ENCODE results near the gene PAPPA2. TPM values are rescaled to one million over a fixed set of nuclear protein-coding genes. Genes with fewer than 3 reads are reported as not detected.

Gene PAPPA2
- total and polyA plus RNA-seq, 5 donors from 2014 or later, result 0.06 to 0.12 TPM; not detected in 3

DNA sequence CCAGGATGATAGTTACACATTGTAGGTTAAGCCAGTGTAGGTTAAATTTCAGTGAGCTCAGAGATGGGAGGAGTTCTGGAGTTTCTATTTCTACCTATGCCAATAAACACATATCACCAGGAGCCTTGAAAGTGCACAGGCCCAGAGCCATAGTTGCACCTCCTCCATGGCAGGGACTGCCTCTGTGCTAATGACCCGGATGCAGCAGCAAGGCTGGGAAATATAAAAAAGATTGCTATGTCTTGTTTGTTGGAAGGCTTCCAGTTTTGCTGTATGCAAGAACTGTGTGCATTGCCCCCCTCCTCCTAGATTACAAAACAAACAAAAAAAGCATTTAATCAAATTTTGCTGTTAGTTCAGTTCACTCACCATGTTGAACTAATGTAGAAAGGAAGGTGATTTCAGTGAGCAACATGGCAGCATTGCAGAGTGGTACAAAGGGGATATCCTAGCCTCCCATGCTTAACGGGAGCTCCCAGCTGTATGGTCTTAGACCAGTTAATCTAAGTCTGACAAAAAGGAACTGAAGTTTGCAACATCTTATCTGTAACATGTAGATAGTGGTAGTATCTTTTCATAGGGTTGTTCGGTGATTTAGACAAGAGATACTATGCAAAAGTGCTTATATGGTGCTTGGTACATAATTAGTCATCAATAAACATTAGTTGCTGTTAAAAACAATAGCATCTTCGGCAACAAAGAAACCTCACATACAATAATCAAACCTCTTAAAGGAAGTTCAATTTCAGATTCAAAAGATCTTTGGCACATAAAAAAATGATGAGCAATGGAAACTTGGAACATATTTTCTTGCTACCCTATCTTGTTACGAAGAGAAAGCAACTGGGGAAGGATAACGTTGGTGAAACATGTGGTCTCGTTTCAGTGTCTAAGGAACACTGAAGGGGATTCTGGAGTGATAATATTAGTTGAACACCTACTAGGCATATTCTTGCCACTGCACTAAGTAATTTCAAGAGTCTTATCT, 392.1 kb downstream of the PAPPA2 start:
- H3K27me3 ChIP-seq (ENCODE audit: control insufficient read depth, insufficient read depth, low read length), result no peaks in the 10 kb centered on the region
- Mint-ChIP-seq H3K36me3 (no peaks in the 10 kb centered on the region), H3K27me3 (no peaks in the 10 kb centered on the region), H3K27ac (no peak overlapping the region), H3K4me3 (peak overlapping the region in 1 of 4 donors; percentile 49), H3K4me1 (no peaks in the 10 kb centered on the region), H3K9me3 (peaks cover 0 to 2% (median 0%) of the 10 kb centered on the region in 7 donors)
- no peaks in the 10 kb centered on the region for H3K36me3 ChIP-seq (ENCODE audit: control insufficient read depth, insufficient read depth, low read length)
- no peak overlapping the region for H3K27ac ChIP-seq (ENCODE audit: insufficient read depth, low read length, poor library complexity, severe bottlenecking)
- no peak for ATAC-seq (ENCODE audit: low read depth in 2 of 2)
- H3K4me3 ChIP-seq (ENCODE audit: low read depth, low read length), result no peak overlapping the region
- no peaks in the 10 kb centered on the region for H3K9me3 ChIP-seq (ENCODE audit: control insufficient read depth in 2 of 2, low read length in 2 of 2)
- DNase-seq, result no peak
- H3K4me1 ChIP-seq (ENCODE audit: control insufficient read depth, insufficient read depth, low read length, poor library complexity, severe bottlenecking), result no peaks in the 10 kb centered on the region

DNA sequence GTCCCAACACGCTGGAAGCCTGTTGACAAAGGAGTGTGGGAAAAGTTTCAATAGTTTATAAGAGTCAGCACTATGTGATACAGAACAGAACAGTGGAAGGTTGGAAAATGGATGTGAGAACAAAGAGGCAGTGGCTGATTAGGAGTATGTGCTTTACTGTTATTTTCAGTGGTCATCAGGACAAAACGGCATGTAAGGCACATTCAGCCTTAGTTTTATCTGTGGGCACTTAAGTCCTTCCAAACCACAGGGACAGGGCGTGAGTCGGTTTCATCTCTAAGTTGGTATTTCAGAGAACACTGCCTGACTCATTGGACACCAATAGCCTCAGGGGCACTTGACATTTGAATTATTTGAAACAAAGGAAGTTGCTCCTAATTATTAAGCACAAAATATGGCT, 394.7 kb downstream of the PAPPA2 start:
- no peaks in the 10 kb centered on the region for H3K9me3 ChIP-seq (ENCODE audit: control insufficient read depth in 2 of 2, low read length in 2 of 2)

DNA sequence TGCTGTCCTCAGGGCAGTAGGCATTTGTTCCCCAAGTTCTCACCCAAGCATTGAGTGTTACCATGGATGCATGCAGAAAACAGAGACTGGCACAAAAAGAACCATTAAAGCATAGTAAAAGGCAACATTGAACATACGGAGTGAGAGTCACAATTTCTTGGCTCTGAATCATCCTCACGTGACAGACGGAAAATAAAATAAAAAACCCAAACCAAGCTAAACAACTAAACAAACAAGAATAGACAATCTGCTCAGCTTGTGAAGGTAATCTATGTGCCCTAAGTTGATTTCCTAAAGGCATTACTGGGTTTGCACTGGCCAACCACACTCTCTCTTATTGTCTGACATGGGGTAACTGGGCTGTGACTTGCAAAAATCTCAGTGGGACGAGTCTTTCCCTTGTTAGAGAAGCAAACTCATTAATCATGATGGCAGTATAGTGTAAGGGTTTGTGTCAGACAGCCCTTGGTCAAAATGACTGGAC, 395.5 kb downstream of the PAPPA2 start:
- no peak overlapping the region for H3K4me3 ChIP-seq (ENCODE audit: low read depth, low read length)
- H3K36me3 ChIP-seq (ENCODE audit: control insufficient read depth, insufficient read depth, low read length), result no peaks in the 10 kb centered on the region
- peaks cover 0 to 3% (median 0%) of the 10 kb centered on the region in 7 donors for H3K9me3 Mint-ChIP-seq
- DNase-seq (no peak), ATAC-seq (ENCODE audit: low read depth in 2 of 2) (no peak)
- no peak overlapping the region for H3K27ac Mint-ChIP-seq
- H3K4me1 ChIP-seq (ENCODE audit: control insufficient read depth, insufficient read depth, low read length, poor library complexity, severe bottlenecking), result no peaks in the 10 kb centered on the region
- no peak overlapping the region for H3K27ac ChIP-seq (ENCODE audit: insufficient read depth, low read length, poor library complexity, severe bottlenecking)
- no peaks in the 10 kb centered on the region for H3K27me3 Mint-ChIP-seq
- no peak overlapping the region for H3K4me3 Mint-ChIP-seq
- no peaks in the 10 kb centered on the region for H3K4me1 Mint-ChIP-seq
- H3K27me3 ChIP-seq (ENCODE audit: control insufficient read depth, insufficient read depth, low read length), result no peaks in the 10 kb centered on the region
- no peaks in the 10 kb centered on the region for H3K36me3 Mint-ChIP-seq
- no peaks in the 10 kb centered on the region for H3K9me3 ChIP-seq (ENCODE audit: control insufficient read depth in 2 of 2, low read length in 2 of 2)

More for the DNA sequence above, 394.7 kb downstream of the PAPPA2 start:
- no peaks in the 10 kb centered on the region for H3K36me3 ChIP-seq (ENCODE audit: control insufficient read depth, insufficient read depth, low read length)
- peaks cover 0 to 3% (median 0%) of the 10 kb centered on the region in 7 donors for H3K9me3 Mint-ChIP-seq
- H3K4me1 ChIP-seq (ENCODE audit: control insufficient read depth, insufficient read depth, low read length, poor library complexity, severe bottlenecking), result no peaks in the 10 kb centered on the region
- H3K27me3 ChIP-seq (ENCODE audit: control insufficient read depth, insufficient read depth, low read length), result no peaks in the 10 kb centered on the region
- H3K27ac Mint-ChIP-seq, result no peak overlapping the region
- no peak overlapping the region for H3K4me3 Mint-ChIP-seq
- H3K27me3 Mint-ChIP-seq, result no peaks in the 10 kb centered on the region
- no peaks in the 10 kb centered on the region for H3K4me1 Mint-ChIP-seq
- no peak overlapping the region for H3K4me3 ChIP-seq (ENCODE audit: low read depth, low read length)
- no peaks in the 10 kb centered on the region for H3K36me3 Mint-ChIP-seq
- ATAC-seq (ENCODE audit: low read depth in 2 of 2) (no peak), DNase-seq (no peak)
- no peak overlapping the region for H3K27ac ChIP-seq (ENCODE audit: insufficient read depth, low read length, poor library complexity, severe bottlenecking)

DNA sequence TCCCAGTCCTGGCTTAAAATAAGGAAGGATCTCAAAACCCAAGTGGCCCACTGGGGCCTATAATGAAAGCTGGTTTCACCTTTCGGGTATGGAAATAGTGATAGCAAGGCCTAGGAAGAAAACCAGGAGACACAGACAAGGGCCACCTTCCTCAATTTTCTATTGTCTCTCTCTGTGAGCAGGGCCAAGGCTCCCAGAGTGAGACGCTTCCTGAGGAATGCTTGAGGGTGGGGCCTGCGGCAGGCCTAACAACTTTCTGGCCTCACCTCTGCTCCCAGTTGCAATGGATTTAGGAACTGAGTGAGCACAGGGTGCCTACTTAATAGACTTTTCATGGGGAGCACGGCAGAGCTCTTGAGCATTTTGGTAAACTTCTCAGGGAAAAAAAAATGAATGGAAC, 400.6 kb downstream of the PAPPA2 start:
- no peaks in the 10 kb centered on the region for H3K9me3 ChIP-seq (ENCODE audit: control insufficient read depth in 2 of 2, low read length in 2 of 2)
- no peak overlapping the region for H3K4me3 ChIP-seq (ENCODE audit: low read depth, low read length)
- Mint-ChIP-seq H3K9me3 (peaks cover 0 to 4% (median 2%) of the 10 kb centered on the region in 7 donors), H3K4me3 (no peak overlapping the region), H3K27ac (no peak overlapping the region), H3K4me1 (no peaks in the 10 kb centered on the region), H3K36me3 (no peaks in the 10 kb centered on the region), H3K27me3 (no peaks in the 10 kb centered on the region)
- ATAC-seq (ENCODE audit: low read depth in 2 of 2) (no peak), DNase-seq (no peak)
- no peak overlapping the region for H3K27ac ChIP-seq (ENCODE audit: insufficient read depth, low read length, poor library complexity, severe bottlenecking)
- no peaks in the 10 kb centered on the region for H3K27me3 ChIP-seq (ENCODE audit: control insufficient read depth, insufficient read depth, low read length)
- H3K4me1 ChIP-seq (ENCODE audit: control insufficient read depth, insufficient read depth, low read length, poor library complexity, severe bottlenecking), result no peaks in the 10 kb centered on the region
- no peaks in the 10 kb centered on the region for H3K36me3 ChIP-seq (ENCODE audit: control insufficient read depth, insufficient read depth, low read length)

DNA sequence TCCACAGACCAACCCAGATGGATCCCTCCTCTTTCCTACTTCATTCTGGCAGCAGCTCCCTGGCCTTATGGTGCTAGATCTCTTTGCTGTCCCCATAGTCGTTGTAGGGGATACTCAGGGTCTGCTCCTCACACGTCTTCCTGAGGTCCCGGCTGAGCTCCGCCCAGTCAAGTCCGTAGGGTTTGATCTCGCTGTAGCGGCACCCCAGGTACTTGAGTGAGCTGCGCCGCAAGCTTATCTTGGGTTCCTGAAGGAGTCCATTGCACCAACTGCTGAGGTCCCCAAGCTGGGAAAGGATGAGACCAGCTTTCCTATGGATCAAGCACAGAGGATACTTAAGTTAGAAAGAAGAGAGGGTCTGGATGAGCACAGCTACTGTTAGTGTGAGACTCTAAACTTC, 401.2 kb downstream of the PAPPA2 start:
- H3K9me3 Mint-ChIP-seq, result peaks cover 0 to 4% (median 0%) of the 10 kb centered on the region in 7 donors
- no peak overlapping the region for H3K4me3 ChIP-seq (ENCODE audit: low read depth, low read length)
- no peaks in the 10 kb centered on the region for H3K9me3 ChIP-seq (ENCODE audit: control insufficient read depth in 2 of 2, low read length in 2 of 2)
- no peaks in the 10 kb centered on the region for H3K27me3 Mint-ChIP-seq
- ATAC-seq (ENCODE audit: low read depth in 2 of 2) (no peak), DNase-seq (no peak)
- no peaks in the 10 kb centered on the region for H3K4me1 ChIP-seq (ENCODE audit: control insufficient read depth, insufficient read depth, low read length, poor library complexity, severe bottlenecking)
- H3K4me3 Mint-ChIP-seq, result no peak overlapping the region
- no peak overlapping the region for H3K27ac ChIP-seq (ENCODE audit: insufficient read depth, low read length, poor library complexity, severe bottlenecking)
- no peaks in the 10 kb centered on the region for H3K4me1 Mint-ChIP-seq
- H3K27me3 ChIP-seq (ENCODE audit: control insufficient read depth, insufficient read depth, low read length), result no peaks in the 10 kb centered on the region
- no peaks in the 10 kb centered on the region for H3K36me3 Mint-ChIP-seq
- no peak overlapping the region for H3K27ac Mint-ChIP-seq
- H3K36me3 ChIP-seq (ENCODE audit: control insufficient read depth, insufficient read depth, low read length), result no peaks in the 10 kb centered on the region

DNA sequence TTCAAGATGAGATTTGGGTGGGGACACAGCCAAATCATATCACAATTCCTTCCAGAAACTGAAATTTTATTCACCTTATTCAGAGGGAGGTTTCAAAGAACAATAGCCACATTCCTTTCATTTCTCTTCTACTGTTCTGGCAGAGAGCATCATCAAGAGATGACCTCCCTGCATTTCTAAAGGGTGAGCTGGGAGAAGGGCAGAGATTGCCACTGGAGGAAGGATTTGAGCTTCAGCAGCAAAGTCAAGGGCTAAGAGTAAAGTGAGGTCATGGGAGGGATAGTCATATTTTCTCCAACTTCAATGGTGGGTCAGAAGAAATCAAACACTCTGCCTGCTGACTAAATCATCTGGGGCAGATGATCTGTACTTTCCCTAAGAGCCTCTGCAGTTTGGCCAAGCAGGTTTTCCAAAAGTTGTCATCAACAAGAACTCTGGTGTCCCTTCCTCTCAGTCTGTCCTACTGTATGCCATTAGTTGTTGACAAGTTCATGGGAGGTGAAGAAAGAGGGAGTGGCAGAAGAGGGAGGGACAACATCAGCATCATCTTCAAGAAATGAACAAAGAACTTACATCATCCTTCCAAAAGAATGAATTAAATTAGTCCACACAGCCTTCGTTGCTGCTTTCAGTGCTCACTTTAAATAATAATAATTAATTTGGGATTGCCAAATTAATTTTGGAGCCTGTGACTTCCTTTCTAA, 403.2 kb downstream of the PAPPA2 start:
- Histone ChIP-seq H3K27me3 (ENCODE audit: control insufficient read depth, insufficient read depth, low read length) (no peaks in the 10 kb centered on the region), H3K4me1 (ENCODE audit: control insufficient read depth, insufficient read depth, low read length, poor library complexity, severe bottlenecking) (no peaks in the 10 kb centered on the region), H3K36me3 (ENCODE audit: control insufficient read depth, insufficient read depth, low read length) (no peaks in the 10 kb centered on the region), H3K9me3 (ENCODE audit: control insufficient read depth in 2 of 2, low read length in 2 of 2) (no peaks in the 10 kb centered on the region), H3K4me3 (ENCODE audit: low read depth, low read length) (no peak overlapping the region), H3K27ac (ENCODE audit: insufficient read depth, low read length, poor library complexity, severe bottlenecking) (no peak overlapping the region)
- H3K4me1 Mint-ChIP-seq, result no peaks in the 10 kb centered on the region
- no peak overlapping the region for H3K27ac Mint-ChIP-seq
- DNase-seq, result no peak
- peaks cover 0 to 4% (median 0%) of the 10 kb centered on the region in 7 donors for H3K9me3 Mint-ChIP-seq
- no peak overlapping the region for H3K4me3 Mint-ChIP-seq
- H3K27me3 Mint-ChIP-seq, result no peaks in the 10 kb centered on the region
- no peak for ATAC-seq (ENCODE audit: low read depth in 2 of 2)
- H3K36me3 Mint-ChIP-seq, result no peaks in the 10 kb centered on the region

GRCh38 chr1:176869577-176869976, 406.6 kb downstream of the PAPPA2 start:
- no peak overlapping the region for H3K27ac Mint-ChIP-seq
- no peaks in the 10 kb centered on the region for H3K36me3 Mint-ChIP-seq
- ATAC-seq (ENCODE audit: low read depth in 2 of 2), result no peak
- Histone ChIP-seq H3K27me3 (ENCODE audit: control insufficient read depth, insufficient read depth, low read length) (no peaks in the 10 kb centered on the region), H3K4me3 (ENCODE audit: low read depth, low read length) (no peak overlapping the region), H3K4me1 (ENCODE audit: control insufficient read depth, insufficient read depth, low read length, poor library complexity, severe bottlenecking) (no peaks in the 10 kb centered on the region), H3K36me3 (ENCODE audit: control insufficient read depth, insufficient read depth, low read length) (no peaks in the 10 kb centered on the region), H3K9me3 (ENCODE audit: control insufficient read depth in 2 of 2, low read length in 2 of 2) (no peaks in the 10 kb centered on the region), H3K27ac (ENCODE audit: insufficient read depth, low read length, poor library complexity, severe bottlenecking) (no peak overlapping the region)
- H3K4me1 Mint-ChIP-seq, result no peaks in the 10 kb centered on the region
- DNase-seq, result no peak
- no peaks in the 10 kb centered on the region for H3K27me3 Mint-ChIP-seq
- no peak overlapping the region for H3K4me3 Mint-ChIP-seq
- H3K9me3 Mint-ChIP-seq, result peaks cover 0 to 4% (median 0%) of the 10 kb centered on the region in 7 donors
